Epithelial cell of prostate (primary cell): ENCODE measurements around the gene KLHDC10.
"Not testable (repeated sequence)": the region's sequence is repeated elsewhere in the genome, so short reads cannot be mapped to it uniquely, and the experiment has no call there.

Source experiments
- DNase-seq: peaks from one replicate; pipeline ENCODE4 v3.0.0-alpha.2; 2011; ENCODE audit warnings: low read depth, low spot score
- H3K27ac ChIP-seq: fragments of 450-650 bp; 2 replicates; pipeline ENCODE4 v1.5.1; 2017; ENCODE audit warnings: mild to moderate bottlenecking

The KLHDC10 gene

GRCh38 chr7:130136579-130137167 is 66.3 kb downstream of the KLHDC10 start:
- no peak for DNase-seq
- no peak overlapping the region for H3K27ac ChIP-seq

GRCh38 chr7:130137207-130137606 is 66.9 kb downstream of the KLHDC10 start:
- DNase-seq: no peak
- H3K27ac ChIP-seq: no peak overlapping the region

- no peak overlapping the region for H3K27ac ChIP-seq
- DNase-seq: no peak
These were observed 69.0 kb downstream of the KLHDC10 start for GRCh38 chr7:130139193-130139960.

DNA sequence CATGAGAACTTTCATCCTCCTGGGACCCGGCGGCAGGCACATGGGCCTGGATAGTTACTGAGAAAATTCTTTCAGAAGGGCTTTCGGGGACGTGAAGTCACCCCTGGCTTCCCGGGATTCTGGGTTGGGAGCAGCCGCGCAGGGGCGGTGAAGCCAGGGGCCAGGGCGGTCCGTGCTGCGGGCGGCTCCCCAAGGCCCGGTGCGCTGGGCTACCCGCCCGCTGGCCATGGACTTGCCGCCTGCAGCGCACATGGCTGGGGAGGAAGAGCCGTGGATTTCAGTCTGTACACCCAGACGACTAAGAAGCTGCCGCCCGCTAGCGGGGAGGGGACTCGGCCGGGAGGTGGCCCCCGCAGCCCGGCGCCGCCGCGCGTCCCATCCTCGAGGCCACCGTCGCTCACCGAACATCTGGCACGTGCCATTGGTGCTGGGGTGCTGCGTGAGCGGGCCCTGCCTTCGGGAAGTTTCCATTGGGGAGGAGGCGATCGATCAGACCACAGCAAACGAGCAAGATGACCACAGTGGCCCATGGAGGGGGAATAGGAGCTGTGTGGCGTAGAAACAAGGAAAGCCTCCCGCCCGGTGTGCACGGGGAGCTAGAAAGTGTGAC is 70.3 kb downstream of the KLHDC10 start:
- H3K27ac ChIP-seq: no peak overlapping the region
- no peak for DNase-seq

- DNase-seq: no peak
- H3K27ac ChIP-seq: no peak overlapping the region
These were observed 71.0 kb downstream of the KLHDC10 start for GRCh38 chr7:130141161-130141883.

- H3K27ac ChIP-seq: no peak overlapping the region
- no peak for DNase-seq
These were observed 71.7 kb downstream of the KLHDC10 start for GRCh38 chr7:130141884-130142653.

- DNase-seq: no peak
- no peak overlapping the region for H3K27ac ChIP-seq
These were observed 72.5 kb downstream of the KLHDC10 start for GRCh38 chr7:130142654-130143333.

- no peak for DNase-seq
- no peak overlapping the region for H3K27ac ChIP-seq
These were observed 73.0 kb downstream of the KLHDC10 start for GRCh38 chr7:130143334-130143732.

DNA sequence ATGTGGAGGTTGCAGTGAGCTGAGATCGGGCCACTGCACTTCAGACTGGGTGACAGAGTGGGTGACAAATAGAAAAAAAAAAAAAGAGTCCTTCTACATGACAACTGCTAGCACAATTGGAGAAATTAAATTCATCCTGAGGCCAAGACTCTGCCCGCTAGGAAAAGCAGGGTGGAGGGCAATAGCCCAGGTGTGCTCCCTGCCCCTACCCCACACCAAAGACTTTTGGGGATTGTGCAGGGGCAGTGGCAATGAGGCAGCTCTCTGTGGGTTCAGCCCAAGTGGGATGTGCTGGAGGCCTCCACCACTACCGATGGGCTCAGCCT is 73.6 kb downstream of the KLHDC10 start:
- no peak overlapping the region for H3K27ac ChIP-seq

GRCh38 chr7:130144312-130145171 is 74.2 kb downstream of the KLHDC10 start:
- no peak for DNase-seq
- H3K27ac ChIP-seq: no peak overlapping the region

More for the DNA sequence above, 73.6 kb downstream of the KLHDC10 start:
- DNase-seq: no peak

DNA sequence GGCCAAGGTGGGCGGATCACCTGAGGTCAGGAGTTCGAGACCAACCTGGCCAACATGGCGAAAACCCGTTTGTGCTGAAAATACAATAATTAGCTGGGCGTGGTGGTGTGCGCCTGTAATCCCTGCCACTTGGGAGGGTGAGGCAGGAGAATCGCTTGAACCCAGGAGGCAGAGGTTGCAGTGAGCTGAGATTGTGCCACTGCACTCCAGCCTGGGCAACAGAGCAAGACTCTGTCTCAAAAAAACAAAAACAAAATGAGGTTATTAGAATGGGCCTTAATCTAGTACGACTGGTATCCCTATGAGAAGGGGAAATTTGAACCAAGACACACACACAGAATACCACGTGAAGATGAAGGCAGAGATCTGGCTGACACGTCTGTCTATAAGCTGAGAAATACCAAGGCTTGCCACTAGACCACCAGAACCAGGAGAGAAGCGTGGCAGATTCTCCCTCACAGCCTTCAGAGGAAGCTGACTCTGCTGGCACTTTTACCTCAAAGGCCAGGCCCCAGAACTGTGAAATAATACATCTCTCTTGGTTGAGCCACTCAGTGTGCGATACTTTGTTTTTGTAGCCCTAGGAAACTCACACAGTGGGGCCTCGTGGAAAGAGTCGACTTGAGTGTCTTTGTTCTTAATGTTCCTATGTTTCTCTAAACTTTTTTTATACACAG is 75.2 kb downstream of the KLHDC10 start:
- H3K27ac ChIP-seq: no peak overlapping the region
- no peak for DNase-seq

GRCh38 chr7:130146142-130146541 is 75.8 kb downstream of the KLHDC10 start:
- H3K27ac ChIP-seq, DNase-seq: not testable (repeated sequence)

DNA sequence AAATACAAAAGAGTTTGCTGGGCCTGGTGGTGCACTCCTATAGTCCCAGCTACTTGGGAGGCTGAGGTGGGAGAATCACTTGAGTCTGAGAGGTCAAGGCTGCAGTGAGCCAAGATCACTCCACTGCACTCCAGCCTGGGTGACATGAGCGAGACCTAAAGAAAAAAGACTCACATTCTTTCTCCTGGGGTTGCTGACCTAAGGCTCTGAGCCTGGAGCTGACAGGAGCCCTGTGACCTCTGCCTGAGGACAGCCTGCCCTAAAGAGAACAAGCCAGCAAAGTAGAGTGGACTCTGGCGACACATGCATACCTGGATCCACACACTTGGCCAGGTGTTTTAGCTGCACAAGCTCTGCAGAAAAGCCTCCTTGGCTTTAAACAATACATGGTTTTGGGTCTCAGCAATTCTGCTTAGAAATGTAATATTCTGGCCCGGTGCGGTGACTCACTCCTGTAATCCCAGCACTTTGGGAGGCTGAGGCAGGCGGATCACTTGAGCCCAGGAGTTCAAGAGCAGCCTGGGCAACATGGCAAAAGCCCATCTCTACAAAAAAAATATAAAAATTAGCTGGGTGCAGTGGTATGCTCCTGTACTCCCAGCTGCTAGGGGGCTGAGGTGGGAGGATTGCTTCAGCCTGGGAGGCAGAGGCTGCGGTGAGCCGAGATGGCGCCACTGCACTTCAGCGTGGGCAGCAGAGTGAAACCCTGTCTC is 76.5 kb downstream of the KLHDC10 start:
- no peak overlapping the region for H3K27ac ChIP-seq
- no peak for DNase-seq

DNA sequence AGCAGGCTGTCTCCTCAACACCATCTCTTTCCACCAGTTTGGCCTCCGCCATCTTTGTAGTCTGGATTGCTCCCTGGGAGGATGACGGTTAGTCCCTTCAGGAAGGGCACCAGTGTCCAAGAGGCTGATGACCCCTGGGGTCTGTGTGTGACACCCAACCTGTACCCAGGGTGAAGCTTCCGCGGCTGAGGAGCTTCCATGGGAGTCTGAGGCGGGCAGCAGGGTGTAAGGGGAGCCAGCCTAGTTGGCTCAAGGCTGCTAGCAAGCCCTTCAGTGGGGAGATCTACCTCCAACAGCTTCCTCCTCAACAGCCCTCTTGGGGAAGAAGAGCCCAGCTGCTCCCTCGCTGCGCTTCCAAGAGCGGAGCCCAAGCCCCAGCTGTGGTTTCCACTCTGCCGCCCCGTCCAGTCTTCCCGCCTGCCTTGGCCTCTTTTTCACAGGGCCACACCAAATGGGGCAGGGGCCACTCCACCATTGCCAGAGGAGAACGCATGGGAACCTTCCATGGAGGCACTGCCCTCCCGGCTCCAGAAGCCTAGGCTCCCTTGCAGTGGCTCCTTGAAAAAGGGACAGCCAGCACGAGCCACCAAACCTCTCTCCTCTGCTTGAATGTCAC is 77.5 kb downstream of the KLHDC10 start:
- DNase-seq: no peak
- H3K27ac ChIP-seq: no peak overlapping the region

DNA sequence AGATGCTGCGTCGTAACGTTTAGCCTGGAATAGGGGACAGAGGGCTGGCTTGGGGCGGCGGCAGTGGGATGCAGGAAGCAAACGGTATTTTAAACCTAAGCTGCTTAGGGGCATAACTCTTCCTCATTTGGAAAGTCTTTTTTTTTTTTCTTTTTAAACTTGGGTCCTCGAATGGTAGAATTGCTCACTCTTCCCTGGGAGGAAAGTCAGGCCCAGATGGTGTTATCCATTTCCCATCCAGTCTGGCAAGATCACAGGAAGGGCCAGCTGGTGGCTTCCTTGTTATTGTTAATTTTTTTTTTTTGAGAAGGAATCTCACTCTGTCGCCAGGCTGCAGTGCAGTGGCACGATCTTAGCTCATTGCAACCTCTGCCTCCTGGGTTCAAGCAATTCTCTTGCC is 78.2 kb downstream of the KLHDC10 start:
- no peak for DNase-seq
- H3K27ac ChIP-seq: no peak overlapping the region

GRCh38 chr7:130149281-130150139 is 79.2 kb downstream of the KLHDC10 start:
- no peak for DNase-seq
- H3K27ac ChIP-seq: no peak overlapping the region
